ENCODE measurements around the gene CORO2A. TPM values are rescaled to one million over a fixed set of nuclear protein-coding genes. Genes with fewer than 3 reads are reported as not detected.

Gene CORO2A
- total RNA-seq, 1 experiment from 2014 or later: 15.8 TPM

DNA sequence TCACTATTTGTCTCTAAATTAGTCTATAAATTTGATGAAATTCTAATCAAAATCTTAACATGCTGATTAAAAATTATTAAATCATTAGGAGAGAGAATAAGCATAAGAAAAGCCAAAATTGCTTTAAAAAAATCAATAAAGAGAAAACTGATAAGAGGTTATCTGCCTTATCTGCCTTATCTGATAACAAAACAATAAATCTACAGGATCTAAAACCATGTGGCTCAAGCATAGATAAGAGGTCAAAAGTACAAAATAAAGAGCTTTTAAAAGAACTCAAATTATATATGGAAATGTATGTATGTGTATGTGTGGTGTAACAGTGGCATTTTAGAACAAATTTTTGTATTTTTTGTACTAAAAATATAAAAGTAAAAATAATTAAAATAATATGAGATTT is 92.0 kb downstream of the CORO2A start:
- no peak overlapping the region for H2BK20ac ChIP-seq (ENCODE audit: low read depth, low read length, poor library complexity, severe bottlenecking)
- no peak overlapping the region for H4K8ac ChIP-seq (replicated peaks; ENCODE audit: insufficient read length, low read depth, low read length)
- no peak overlapping the region for H2BK15ac ChIP-seq (ENCODE audit: low read depth, low read length)
- no peak overlapping the region for H3K23ac ChIP-seq (ENCODE audit: insufficient read length, low read depth, low read length)
- H3K23me2 ChIP-seq (ENCODE audit: insufficient read length, low read depth, low read length, poor library complexity, severe bottlenecking): no peaks in the 10 kb centered on the region
- Mint-ChIP-seq H3K36me3 (ENCODE audit: insufficient read depth in 1 of 3, low read depth in 3 of 3) (peaks cover 0 to 13% (median 8%) of the 10 kb centered on the region in 3 experiments; a peak in 4 of 7 replicates), H3K4me3 (no peak overlapping the region), H3K27me3 (ENCODE audit: low read depth) (no peaks in the 10 kb centered on the region), H3K9me3 (no peaks in the 10 kb centered on the region), H3K27ac (no peak overlapping the region), H3K4me1 (peaks cover 11 to 15% of the 10 kb centered on the region in 2 experiments)
- H3K4me1 ChIP-seq (ENCODE audit: insufficient read depth, low read length): no peaks in the 10 kb centered on the region; the same call in 1 of the 2 replicates
- no peak overlapping the region for H3K9ac ChIP-seq (ENCODE audit: extremely low read depth, insufficient read length, low read length)
- H3K79me2 ChIP-seq (ENCODE audit: insufficient read depth, low read length): no peaks in the 10 kb centered on the region
- no peak overlapping the region for H2AFZ ChIP-seq (ENCODE audit: low read length)
- no peak overlapping the region for H3K27ac ChIP-seq (ENCODE audit: insufficient read length, low read depth, low read length)
- H3K4me2 ChIP-seq (ENCODE audit: insufficient read depth, insufficient read length, low read length): no peak overlapping the region
- no peak overlapping the region for H2BK5ac ChIP-seq (ENCODE audit: insufficient read length, low read length)
- no peaks in the 10 kb centered on the region for H4K20me1 ChIP-seq (ENCODE audit: control insufficient read depth, insufficient read depth, insufficient read length)
- H3K79me1 ChIP-seq (ENCODE audit: insufficient read depth, low read depth, low read length, poor library complexity, severe bottlenecking): no peaks in the 10 kb centered on the region
- no peaks in the 10 kb centered on the region for H3K27me3 ChIP-seq (ENCODE audit: insufficient read depth, low read length)
- no peak for DNase-seq
- H3K4ac ChIP-seq (ENCODE audit: low read depth, low read length): no peak overlapping the region
- H2AK5ac ChIP-seq (ENCODE audit: insufficient read length, low read length): no peak overlapping the region
- no peak overlapping the region for H3K18ac ChIP-seq (ENCODE audit: insufficient read length, low read depth, low read length)
- H3K56ac ChIP-seq (ENCODE audit: insufficient read length, low read depth, low read length): no peak overlapping the region
- no peak overlapping the region for H2BK120ac ChIP-seq (ENCODE audit: low read depth, low read length, poor library complexity, severe bottlenecking)
- H4K91ac ChIP-seq (ENCODE audit: insufficient read length, low read depth, low read length): no peak overlapping the region
- H3K9me3 ChIP-seq (ENCODE audit: control insufficient read depth, low read depth, low read length): no peaks in the 10 kb centered on the region
- H4K5ac ChIP-seq (ENCODE audit: insufficient read length, low read depth, low read length): no peak overlapping the region
- TF ChIP-seq, protein P1, sequence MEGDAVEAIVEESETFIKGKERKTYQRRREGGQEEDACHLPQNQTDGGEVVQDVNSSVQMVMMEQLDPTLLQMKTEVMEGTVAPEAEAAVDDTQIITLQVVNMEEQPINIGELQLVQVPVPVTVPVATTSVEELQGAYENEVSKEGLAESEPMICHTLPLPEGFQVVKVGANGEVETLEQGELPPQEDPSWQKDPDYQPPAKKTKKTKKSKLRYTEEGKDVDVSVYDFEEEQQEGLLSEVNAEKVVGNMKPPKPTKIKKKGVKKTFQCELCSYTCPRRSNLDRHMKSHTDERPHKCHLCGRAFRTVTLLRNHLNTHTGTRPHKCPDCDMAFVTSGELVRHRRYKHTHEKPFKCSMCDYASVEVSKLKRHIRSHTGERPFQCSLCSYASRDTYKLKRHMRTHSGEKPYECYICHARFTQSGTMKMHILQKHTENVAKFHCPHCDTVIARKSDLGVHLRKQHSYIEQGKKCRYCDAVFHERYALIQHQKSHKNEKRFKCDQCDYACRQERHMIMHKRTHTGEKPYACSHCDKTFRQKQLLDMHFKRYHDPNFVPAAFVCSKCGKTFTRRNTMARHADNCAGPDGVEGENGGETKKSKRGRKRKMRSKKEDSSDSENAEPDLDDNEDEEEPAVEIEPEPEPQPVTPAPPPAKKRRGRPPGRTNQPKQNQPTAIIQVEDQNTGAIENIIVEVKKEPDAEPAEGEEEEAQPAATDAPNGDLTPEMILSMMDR (conservative IDR thresholded peaks at IDR 0.05): no peak
- no peak overlapping the region for H3T11ph ChIP-seq (ENCODE audit: low read length)
- H3K14ac ChIP-seq (ENCODE audit: insufficient read depth, low read length): no peak overlapping the region
- no peak overlapping the region for H2BK12ac ChIP-seq (ENCODE audit: insufficient read length, low read depth, low read length)
